ENCODE results near the gene CD47. TPM values are rescaled to one million over a fixed set of nuclear protein-coding genes. Genes with fewer than 3 reads are reported as not detected.

The CD47 gene
- total and polyA plus RNA-seq, 8 donors: 15.9 to 154 (median 79.9) TPM

- no peaks in the 10 kb centered on the region for H3K36me3 ChIP-seq
- peaks cover 0 to 31% (median 14%) of the 10 kb centered on the region in 4 donors for H3K4me1 ChIP-seq
- no peaks in the 10 kb centered on the region for H3K9me3 ChIP-seq
- WGBS, 5 donors: 50 to 63% (median 56%) methylated on average over 9 to 10 of the region's 10 CpGs
- peak in 1 of 2 donors; percentile 63 for DNase-seq
- TF ChIP-seq POLR2AphosphoS5 (IDR thresholded peaks at IDR 0.05): no peak
- no peak for TF ChIP-seq POLR2A (IDR thresholded peaks at IDR 0.05)
- TF ChIP-seq EP300 (IDR thresholded peaks at IDR 0.05): no peak
- TF ChIP-seq CTCF (IDR thresholded peaks at IDR 0.05): no peak
- peak overlapping the region in 2 of 5 donors; percentile 58 to 69 for H3K27ac ChIP-seq
- intact Hi-C loops (cut with DNase I; ENCODE audit: low total_unique reads): no loop called here
- no peak overlapping the region for H3K4me3 ChIP-seq
- no peaks in the 10 kb centered on the region for H3K27me3 ChIP-seq
Observed at GRCh38 chr3:108124337-108125152, 33.7 kb upstream of the CD47 start.

GRCh38 chr3:108123326-108123725 lies 32.5 kb upstream of the CD47 start:
- TF ChIP-seq EP300 (IDR thresholded peaks at IDR 0.05) (no peak), POLR2AphosphoS5 (IDR thresholded peaks at IDR 0.05) (no peak)
- intact Hi-C loops (cut with DNase I; ENCODE audit: low total_unique reads): no loop called here
- Histone ChIP-seq H3K27me3 (no peaks in the 10 kb centered on the region), H3K27ac (no peak overlapping the region), H3K4me3 (no peak overlapping the region), H3K4me1 (peaks cover 0 to 31% (median 14%) of the 10 kb centered on the region in 4 donors), H3K9me3 (no peaks in the 10 kb centered on the region), H3K36me3 (no peaks in the 10 kb centered on the region)
- no peak for DNase-seq
- 48 to 93% (median 79%) methylated on average over 3 of the region's 3 CpGs for WGBS, 5 donors

- Histone ChIP-seq H3K4me3 (no peak overlapping the region), H3K4me1 (peaks cover 0 to 22% (median 12%) of the 10 kb centered on the region in 4 donors), H3K9me3 (no peaks in the 10 kb centered on the region), H3K27ac (no peak overlapping the region), H3K36me3 (no peaks in the 10 kb centered on the region), H3K27me3 (no peaks in the 10 kb centered on the region)
- WGBS, 5 donors: 83 to 92% (median 84%) methylated on average over 3 of the region's 3 CpGs
- TF ChIP-seq CTCF (IDR thresholded peaks at IDR 0.05) (no peak), POLR2AphosphoS5 (IDR thresholded peaks at IDR 0.05) (no peak)
- intact Hi-C loops (cut with DNase I; ENCODE audit: low total_unique reads): no loop called here
- DNase-seq: no peak
Observed at GRCh38 chr3:108122276-108122675, 31.4 kb upstream of the CD47 start.

GRCh38 chr3:108119398-108120104 lies 28.7 kb upstream of the CD47 start:
- Histone ChIP-seq H3K36me3 (no peaks in the 10 kb centered on the region), H3K27me3 (no peaks in the 10 kb centered on the region), H3K4me3 (no peak overlapping the region), H3K27ac (no peak overlapping the region), H3K9me3 (no peaks in the 10 kb centered on the region), H3K4me1 (peaks cover 0 to 6% (median 3%) of the 10 kb centered on the region in 4 donors)
- no peak for DNase-seq
- 81 to 91% (median 88%) methylated on average over 3 of the region's 3 CpGs for WGBS, 5 donors
- TF ChIP-seq POLR2A (IDR thresholded peaks at IDR 0.05): no peak
- no peak for TF ChIP-seq CTCF (IDR thresholded peaks at IDR 0.05)
- TF ChIP-seq POLR2AphosphoS5 (IDR thresholded peaks at IDR 0.05): no peak
- TF ChIP-seq EP300 (IDR thresholded peaks at IDR 0.05): no peak
- intact Hi-C loops (cut with DNase I; ENCODE audit: low total_unique reads): no loop called here

All from stomach (tissue), 9 donors.